B cell (primary cell): ENCODE data around the gene ADGRD1.

Experiments
- EZH2 ChIP-seq: IDR thresholded peaks from 2 replicates; pipeline ENCODE4 v1.6.1; 2012; ENCODE audit warnings: borderline replicate concordance, low read depth, mild to moderate bottlenecking, moderate library complexity, low read length; ENCODE audit not compliant: insufficient read depth, poor library complexity, severe bottlenecking
- TF ChIP-seq, protein P1 (sequence below): fragments of 200-600 bp; IDR thresholded peaks from one replicate; pipeline ENCODE4 v1.8.0; 2022; ENCODE audit warnings: antibody characterized with exemption, mild to moderate bottlenecking

DNA sequence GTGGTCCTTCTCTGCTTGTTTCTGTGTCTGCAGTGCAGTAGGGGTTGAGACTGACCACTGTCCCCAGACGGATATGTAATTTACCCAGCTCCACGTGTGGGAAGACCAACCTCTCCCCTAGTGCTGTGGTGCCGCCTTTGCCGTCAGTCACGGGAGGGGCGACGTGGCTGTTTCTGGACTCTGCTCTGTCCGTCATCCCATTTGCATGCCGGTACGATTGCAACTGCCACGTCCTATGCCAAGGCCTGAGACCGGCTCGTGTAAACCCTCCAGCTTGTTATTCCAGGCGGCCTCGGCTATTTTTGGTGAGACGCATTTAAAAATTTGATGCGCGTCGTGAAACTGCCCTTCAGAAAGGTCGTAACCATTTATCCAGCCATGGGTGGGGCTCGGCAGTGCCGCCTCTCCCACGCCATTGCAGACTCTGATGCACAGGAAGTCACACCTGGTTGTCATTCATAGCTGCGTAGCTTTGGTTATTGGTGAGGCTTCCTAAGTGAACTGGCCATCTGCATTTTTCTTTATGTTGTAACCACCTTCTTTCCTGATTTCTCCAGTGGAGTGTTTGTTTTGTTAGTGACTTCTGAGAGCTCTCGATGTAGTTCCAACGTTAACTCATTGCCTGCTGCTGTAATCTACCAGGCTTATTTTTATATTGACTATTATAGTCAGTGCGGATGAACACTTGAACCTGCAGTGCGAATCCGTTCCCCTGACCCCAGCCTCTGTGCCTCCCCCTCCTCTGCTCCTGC lies 75.1 kb downstream of the ADGRD1 start:
- TF ChIP-seq, protein P1, sequence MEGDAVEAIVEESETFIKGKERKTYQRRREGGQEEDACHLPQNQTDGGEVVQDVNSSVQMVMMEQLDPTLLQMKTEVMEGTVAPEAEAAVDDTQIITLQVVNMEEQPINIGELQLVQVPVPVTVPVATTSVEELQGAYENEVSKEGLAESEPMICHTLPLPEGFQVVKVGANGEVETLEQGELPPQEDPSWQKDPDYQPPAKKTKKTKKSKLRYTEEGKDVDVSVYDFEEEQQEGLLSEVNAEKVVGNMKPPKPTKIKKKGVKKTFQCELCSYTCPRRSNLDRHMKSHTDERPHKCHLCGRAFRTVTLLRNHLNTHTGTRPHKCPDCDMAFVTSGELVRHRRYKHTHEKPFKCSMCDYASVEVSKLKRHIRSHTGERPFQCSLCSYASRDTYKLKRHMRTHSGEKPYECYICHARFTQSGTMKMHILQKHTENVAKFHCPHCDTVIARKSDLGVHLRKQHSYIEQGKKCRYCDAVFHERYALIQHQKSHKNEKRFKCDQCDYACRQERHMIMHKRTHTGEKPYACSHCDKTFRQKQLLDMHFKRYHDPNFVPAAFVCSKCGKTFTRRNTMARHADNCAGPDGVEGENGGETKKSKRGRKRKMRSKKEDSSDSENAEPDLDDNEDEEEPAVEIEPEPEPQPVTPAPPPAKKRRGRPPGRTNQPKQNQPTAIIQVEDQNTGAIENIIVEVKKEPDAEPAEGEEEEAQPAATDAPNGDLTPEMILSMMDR = no peak
- TF ChIP-seq EZH2 = no peak
